Ascending aorta (tissue), 2 donors: ENCODE results near the gene MS4A10. TPM values are rescaled to one million over a fixed set of nuclear protein-coding genes. Genes with fewer than 3 reads are reported as not detected.

Source experiments
- DNase-seq, 2 donors: peaks; one replicate each; pipeline ENCODE4 v3.0.0-alpha.2; 2019; ENCODE audit warnings: low spot score in 2 of 2
- H3K27ac ChIP-seq, 2 donors: fragments of 200-600 bp; sonication (generic); one replicate each; pipeline ENCODE4 v1.5.1; 2016 to 2017; ENCODE audit warnings: mild to moderate bottlenecking in 1 of 2
- H3K27me3 ChIP-seq: fragments of 200-600 bp; sonication (generic); one replicate; pipeline ENCODE4 v1.5.1; 2017
- H3K36me3 ChIP-seq, 2 donors: fragments of 200-600 bp; sonication (generic); one replicate each; pipeline ENCODE4 v1.5.1; 2016
- H3K4me1 ChIP-seq, 2 donors: fragments of 200-600 bp; sonication (generic); one replicate each; pipeline ENCODE4 v1.5.1; 2016 to 2017; ENCODE audit warnings: mild to moderate bottlenecking in 1 of 2
- H3K4me3 ChIP-seq, 2 donors: fragments of 200-600 bp; sonication (generic); one replicate each; pipeline ENCODE4 v1.5.1; 2016 to 2017; ENCODE audit warnings: mild to moderate bottlenecking in 1 of 2
- H3K9me3 ChIP-seq, 2 donors: fragments of 200-600 bp; sonication (generic); one replicate each; pipeline ENCODE4 v1.5.1; 2016
- CTCF ChIP-seq, 3 experiments: fragments of 200-600 bp in 2 of 3; fragments of 450-650 bp in 1 of 3; sonication (generic) in 2 of 3; IDR thresholded peaks; one replicate each; pipeline ENCODE4 v1.5.1; 2016 to 2019; ENCODE audit warnings: antibody characterized with exemption in 3 of 3, mild to moderate bottlenecking in 1 of 3, moderate library complexity in 1 of 3
- intact Hi-C: fragments of 100-400 bp; cut with DNase I; formaldehyde crosslinking; loops from one replicate; pipeline ENCODE4 v1.15.1; 2023
- total RNA-seq: library from RNA; depleted of rRNA; stranded (reverse); fragments of >200 nt; gene quantifications from one replicate; pipeline ENCODE4 v1.1.0, GENCODE V29; 2016

MS4A10 gene
- total RNA-seq, 1 donor from 2014 or later: not detected

GRCh38 chr11:60830478-60831142 lies 45.5 kb downstream of the MS4A10 start:
- no peaks in the 10 kb centered on the region for H3K9me3 ChIP-seq
- intact Hi-C loops: loop anchor here (1.0 to 5.0 kb wide), 3 partner anchors 69 to 356 kb away; no protein-coding TSS in a partner anchor
- no peak for DNase-seq
- no peak overlapping the region for H3K4me3 ChIP-seq
- no peaks in the 10 kb centered on the region for H3K36me3 ChIP-seq
- H3K4me1 ChIP-seq: no peaks in the 10 kb centered on the region
- no peak overlapping the region for H3K27ac ChIP-seq
- no peaks in the 10 kb centered on the region for H3K27me3 ChIP-seq
- TF ChIP-seq CTCF (IDR thresholded peaks at IDR 0.05): no peak

- Histone ChIP-seq H3K9me3 (no peaks in the 10 kb centered on the region), H3K27ac (no peak overlapping the region), H3K4me3 (no peak overlapping the region), H3K27me3 (no peaks in the 10 kb centered on the region), H3K4me1 (no peaks in the 10 kb centered on the region), H3K36me3 (no peaks in the 10 kb centered on the region)
- peak; percentile 73 to 92 (median 86) for TF ChIP-seq CTCF (IDR thresholded peaks at IDR 0.05)
- intact Hi-C loops: loop anchor here (1.0 to 5.0 kb wide), 3 partner anchors 68 to 356 kb away; no protein-coding TSS in a partner anchor
- peak; percentile 24 to 90 for DNase-seq
Observed at GRCh38 chr11:60831143-60831500, 46.0 kb downstream of the MS4A10 start.

- intact Hi-C loops: loop anchor here (1.0 to 5.0 kb wide), 3 partner anchors 68 to 355 kb away; no protein-coding TSS in a partner anchor
- no peaks in the 10 kb centered on the region for H3K9me3 ChIP-seq
Observed at GRCh38 chr11:60831501-60832079, 46.5 kb downstream of the MS4A10 start.

GRCh38 chr11:60834742-60835533 lies 49.8 kb downstream of the MS4A10 start:
- Histone ChIP-seq H3K27me3 (no peaks in the 10 kb centered on the region), H3K36me3 (no peaks in the 10 kb centered on the region), H3K4me3 (no peak overlapping the region), H3K9me3 (no peaks in the 10 kb centered on the region), H3K4me1 (no peaks in the 10 kb centered on the region), H3K27ac (no peak overlapping the region)
- intact Hi-C loops: loop anchor here (5.0 kb wide), 1 partner anchor 292 kb away; no protein-coding TSS in a partner anchor
- no peak for DNase-seq
- TF ChIP-seq CTCF (IDR thresholded peaks at IDR 0.05): no peak

More at GRCh38 chr11:60831501-60832079, 46.5 kb downstream of the MS4A10 start:
- Histone ChIP-seq H3K27me3 (no peaks in the 10 kb centered on the region), H3K36me3 (no peaks in the 10 kb centered on the region), H3K4me3 (no peak overlapping the region), H3K4me1 (no peaks in the 10 kb centered on the region), H3K27ac (no peak overlapping the region)
- DNase-seq: no peak
- no peak for TF ChIP-seq CTCF (IDR thresholded peaks at IDR 0.05)

GRCh38 chr11:60835534-60835846 lies 50.4 kb downstream of the MS4A10 start:
- intact Hi-C loops: no loop called here

More at GRCh38 chr11:60835534-60835846, 50.4 kb downstream of the MS4A10 start:
- Histone ChIP-seq H3K9me3 (no peaks in the 10 kb centered on the region), H3K4me3 (no peak overlapping the region), H3K36me3 (no peaks in the 10 kb centered on the region), H3K27me3 (no peaks in the 10 kb centered on the region), H3K4me1 (peaks cover 0 to 2% of the 10 kb centered on the region in 2 donors), H3K27ac (no peak overlapping the region)
- TF ChIP-seq CTCF (IDR thresholded peaks at IDR 0.05): no peak
- no peak for DNase-seq
